Epithelial cell of proximal tubule (primary cell): ENCODE data around the gene SPATA3. TPM values are rescaled to one million over a fixed set of nuclear protein-coding genes. Genes with fewer than 3 reads are reported as not detected.

Source experiments
- DNase-seq: peaks from one replicate; pipeline ENCODE4 v3.0.0-alpha.2; 2011; ENCODE audit warnings: low read depth
- H3K4me3 ChIP-seq: 2 replicates; pipeline ENCODE4 v1.5.1; 2011; ENCODE audit warnings: low read depth, mild to moderate bottlenecking, low read length
- CTCF ChIP-seq: conservative IDR thresholded peaks from 2 replicates; pipeline ENCODE4 v1.5.1; 2012; ENCODE audit warnings: low read depth, mild to moderate bottlenecking, low read length
- total RNA-seq: library from RNA; depleted of rRNA; stranded (reverse); fragments of >200 nt; gene quantifications from 2 replicates; pipeline ENCODE4 v1.2.3, GENCODE V29; 2015

SPATA3 gene
- total RNA-seq, 1 donor from 2014 or later = not detected

GRCh38 chr2:230951396-230951795, 44.5 kb upstream of the SPATA3 start:
- no peak overlapping the region for H3K4me3 ChIP-seq
- DNase-seq = no peak
- TF ChIP-seq CTCF = no peak

- TF ChIP-seq CTCF = no peak
- DNase-seq = no peak
- no peak overlapping the region for H3K4me3 ChIP-seq
Measured at GRCh38 chr2:230952226-230952956, 43.5 kb upstream of the SPATA3 start.

- H3K4me3 ChIP-seq = no peak overlapping the region
- DNase-seq = peak; percentile 71
- TF ChIP-seq CTCF = no peak
Measured at GRCh38 chr2:230953845-230954244, 42.1 kb upstream of the SPATA3 start.

DNA sequence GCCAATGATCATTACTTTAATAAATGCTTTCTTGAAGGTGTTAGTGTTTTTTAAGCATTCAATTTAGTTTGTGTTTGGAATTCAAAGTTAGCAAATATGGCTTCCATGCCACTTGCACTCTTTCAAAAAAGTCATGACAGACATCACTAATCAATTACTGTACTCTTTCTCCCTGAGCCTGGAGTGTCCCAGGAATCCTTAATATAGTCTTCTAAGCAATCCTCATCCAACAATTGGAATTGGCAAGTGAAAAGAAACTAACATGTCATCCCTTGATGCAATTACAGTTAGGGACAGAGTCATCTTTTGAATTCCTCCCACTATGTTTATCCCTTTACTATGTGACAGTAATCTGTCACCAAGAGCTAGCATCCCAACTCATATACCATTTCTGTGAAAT, 41.2 kb upstream of the SPATA3 start:
- no peak overlapping the region for H3K4me3 ChIP-seq
- no peak for DNase-seq
- TF ChIP-seq CTCF = no peak

DNA sequence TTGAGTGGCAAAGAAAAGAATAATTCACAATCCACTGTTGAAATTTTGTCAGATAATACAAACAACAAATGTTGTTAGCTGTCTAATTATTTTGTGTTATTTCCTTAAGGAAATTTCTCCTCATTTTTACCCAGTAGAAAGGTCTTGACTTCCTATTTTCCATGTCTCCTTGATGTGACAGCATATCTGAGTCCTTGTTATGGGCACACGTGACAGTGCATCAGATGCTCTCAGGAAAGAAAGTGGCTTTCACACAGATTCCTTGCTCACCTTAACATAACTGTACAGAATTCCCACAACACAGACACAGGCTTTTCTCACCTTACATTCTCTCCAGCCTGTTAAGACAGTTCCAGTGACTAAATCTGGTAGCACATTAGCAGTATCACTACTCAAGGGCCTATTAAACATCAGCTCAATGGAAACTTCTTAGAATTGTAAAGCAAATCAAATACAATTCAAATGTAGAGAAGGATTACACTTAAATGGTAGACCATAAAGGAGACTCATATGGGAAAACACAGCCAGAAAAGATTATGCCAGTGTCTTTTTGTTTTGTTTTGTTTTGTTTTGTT, 40.7 kb upstream of the SPATA3 start:
- no peak for DNase-seq
- H3K4me3 ChIP-seq = no peak overlapping the region
- TF ChIP-seq CTCF = no peak

GRCh38 chr2:230956827-230957755, 38.8 kb upstream of the SPATA3 start:
- DNase-seq = no peak
- no peak for TF ChIP-seq CTCF
- H3K4me3 ChIP-seq = peak overlapping the region; percentile 46
